ENCODE measurements around the gene SETD2.

DNA sequence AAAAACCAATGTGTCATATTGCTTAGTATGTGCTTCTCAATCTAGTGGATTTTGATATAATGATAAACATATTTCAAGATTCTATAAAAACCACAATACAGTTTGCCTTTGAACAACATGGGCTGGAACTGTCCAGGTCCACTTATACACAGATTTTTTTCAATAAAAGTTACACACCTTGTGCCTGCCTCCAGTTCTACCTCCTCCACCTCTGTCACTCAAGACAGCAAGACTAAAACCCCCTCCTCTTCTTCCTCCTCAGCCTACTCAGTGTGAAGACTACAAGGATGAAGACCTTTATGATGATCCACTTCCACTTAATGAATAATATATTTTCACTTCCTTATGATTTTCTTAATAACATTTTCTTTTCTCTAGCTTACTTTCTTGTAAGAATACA lies 5.7 kb downstream of the SETD2 start:
- no peak for TF ChIP-seq EZH2 (IDR thresholded peaks at IDR 0.05; ENCODE audit: borderline replicate concordance, low read depth, low read length, severe bottlenecking)
- TF ChIP-seq, protein P1, sequence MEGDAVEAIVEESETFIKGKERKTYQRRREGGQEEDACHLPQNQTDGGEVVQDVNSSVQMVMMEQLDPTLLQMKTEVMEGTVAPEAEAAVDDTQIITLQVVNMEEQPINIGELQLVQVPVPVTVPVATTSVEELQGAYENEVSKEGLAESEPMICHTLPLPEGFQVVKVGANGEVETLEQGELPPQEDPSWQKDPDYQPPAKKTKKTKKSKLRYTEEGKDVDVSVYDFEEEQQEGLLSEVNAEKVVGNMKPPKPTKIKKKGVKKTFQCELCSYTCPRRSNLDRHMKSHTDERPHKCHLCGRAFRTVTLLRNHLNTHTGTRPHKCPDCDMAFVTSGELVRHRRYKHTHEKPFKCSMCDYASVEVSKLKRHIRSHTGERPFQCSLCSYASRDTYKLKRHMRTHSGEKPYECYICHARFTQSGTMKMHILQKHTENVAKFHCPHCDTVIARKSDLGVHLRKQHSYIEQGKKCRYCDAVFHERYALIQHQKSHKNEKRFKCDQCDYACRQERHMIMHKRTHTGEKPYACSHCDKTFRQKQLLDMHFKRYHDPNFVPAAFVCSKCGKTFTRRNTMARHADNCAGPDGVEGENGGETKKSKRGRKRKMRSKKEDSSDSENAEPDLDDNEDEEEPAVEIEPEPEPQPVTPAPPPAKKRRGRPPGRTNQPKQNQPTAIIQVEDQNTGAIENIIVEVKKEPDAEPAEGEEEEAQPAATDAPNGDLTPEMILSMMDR (IDR thresholded peaks at IDR 0.05; ENCODE audit: borderline replicate concordance, extremely low read depth, low read length, poor library complexity, severe bottlenecking) = no peak

All from DND-41 (cell line).